A172 (cell line): Measurements from ENCODE around the gene ZBTB2. TPM values are rescaled to one million over a fixed set of nuclear protein-coding genes. Genes with fewer than 3 reads are reported as not detected.
"Not testable (repeated sequence)": the region's sequence is repeated elsewhere in the genome, so short reads cannot be mapped to it uniquely, and the experiment has no call there.

Experiments
- DNase-seq: peaks from one replicate; pipeline ENCODE4 v3.0.0-alpha.2; 2015; ENCODE audit warnings: low spot score
- total RNA-seq: library from RNA; depleted of rRNA; stranded (reverse); fragments of >200 nt; shearing (Covaris generic); gene quantifications from 2 replicates; pipeline ENCODE4 v1.2.3, GENCODE V29; 2014

ZBTB2 gene
- total RNA-seq, 1 experiment from 2014 or later: 10.4 TPM

- no peak for DNase-seq
Observed at GRCh38 chr6:151372164-151372563, 19.2 kb downstream of the ZBTB2 start.

- no peak for DNase-seq
Observed at GRCh38 chr6:151370509-151371078, 20.8 kb downstream of the ZBTB2 start.

- no peak for DNase-seq
Observed at GRCh38 chr6:151365233-151365632, 26.1 kb downstream of the ZBTB2 start.

- no peak for DNase-seq
Observed at GRCh38 chr6:151359486-151359885, 31.9 kb downstream of the ZBTB2 start.

GRCh38 chr6:151358475-151358874 lies 32.9 kb downstream of the ZBTB2 start:
- DNase-seq: no peak

GRCh38 chr6:151357758-151358436 lies 33.5 kb downstream of the ZBTB2 start:
- no peak for DNase-seq

- DNase-seq: not testable (repeated sequence)
Observed at GRCh38 chr6:151356983-151357382, 34.4 kb downstream of the ZBTB2 start.

- DNase-seq: no peak
Observed at GRCh38 chr6:151353795-151354194, 37.6 kb downstream of the ZBTB2 start.

GRCh38 chr6:151352410-151353396 lies 38.7 kb downstream of the ZBTB2 start:
- no peak for DNase-seq

- DNase-seq: no peak
Observed at GRCh38 chr6:151351731-151352130, 39.6 kb downstream of the ZBTB2 start.

GRCh38 chr6:151351146-151351700 lies 40.1 kb downstream of the ZBTB2 start:
- DNase-seq: no peak

GRCh38 chr6:151350442-151351145 lies 40.8 kb downstream of the ZBTB2 start:
- DNase-seq: no peak

GRCh38 chr6:151349651-151350270 lies 41.6 kb downstream of the ZBTB2 start:
- DNase-seq: no peak

- DNase-seq: not testable (repeated sequence)
Observed at GRCh38 chr6:151342750-151343149, 48.6 kb downstream of the ZBTB2 start.

GRCh38 chr6:151341476-151342195 lies 49.7 kb downstream of the ZBTB2 start:
- no peak for DNase-seq

GRCh38 chr6:151340219-151340978 lies 51.0 kb downstream of the ZBTB2 start:
- DNase-seq: no peak

GRCh38 chr6:151339369-151339768 lies 52.0 kb downstream of the ZBTB2 start:
- DNase-seq: no peak

GRCh38 chr6:151338651-151339200 lies 52.6 kb downstream of the ZBTB2 start:
- DNase-seq: no peak

- DNase-seq: no peak
Observed at GRCh38 chr6:151335930-151336329, 55.4 kb downstream of the ZBTB2 start.
